HPDE6-E6E7 (cell line): ENCODE measurements around the gene NELL1.

Experiments
- DNase-seq: peaks from one replicate; pipeline ENCODE4 v3.0.0; 2011; ENCODE audit warnings: missing footprints; ENCODE audit errors: extremely low spot score

The NELL1 gene

DNA sequence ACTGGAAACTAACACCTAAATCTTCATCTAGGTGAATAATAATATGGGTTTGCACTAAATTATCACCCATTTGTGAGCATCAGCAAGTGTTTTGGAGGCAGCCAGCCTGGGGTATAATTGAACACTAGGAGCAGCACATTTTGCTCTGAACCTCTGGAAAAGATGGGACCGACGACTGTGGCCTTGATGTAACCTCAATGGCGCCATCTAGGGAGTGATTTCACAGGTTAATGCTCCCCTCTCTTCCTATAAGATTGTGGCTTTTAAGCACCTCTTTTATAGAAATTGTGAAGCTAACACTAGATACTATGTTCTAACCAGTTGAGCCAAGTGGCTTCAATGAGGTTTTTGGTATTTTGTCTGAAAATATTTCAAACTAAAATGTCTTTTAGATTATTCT lies 203.7 kb downstream of the NELL1 start:
- DNase-seq: no peak

DNA sequence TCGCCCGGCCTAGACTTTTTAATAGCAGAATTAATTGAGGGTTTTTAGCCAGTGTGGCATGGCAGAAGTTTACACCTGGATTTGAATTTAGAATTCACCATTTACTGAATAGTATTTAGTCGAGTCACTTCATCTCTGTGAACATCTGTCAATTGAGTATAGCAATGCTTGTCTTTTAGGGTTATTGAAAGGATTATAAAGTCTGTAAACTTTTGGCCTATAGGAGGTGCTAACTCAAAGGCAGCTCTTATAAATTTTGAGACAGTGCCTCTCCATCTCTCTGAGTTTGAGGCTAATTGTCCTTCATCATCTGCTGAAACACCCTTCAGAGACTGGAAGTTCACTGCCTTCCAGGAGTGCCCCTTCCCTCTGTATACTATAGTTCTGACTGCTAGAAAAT lies 205.0 kb downstream of the NELL1 start:
- no peak for DNase-seq

DNA sequence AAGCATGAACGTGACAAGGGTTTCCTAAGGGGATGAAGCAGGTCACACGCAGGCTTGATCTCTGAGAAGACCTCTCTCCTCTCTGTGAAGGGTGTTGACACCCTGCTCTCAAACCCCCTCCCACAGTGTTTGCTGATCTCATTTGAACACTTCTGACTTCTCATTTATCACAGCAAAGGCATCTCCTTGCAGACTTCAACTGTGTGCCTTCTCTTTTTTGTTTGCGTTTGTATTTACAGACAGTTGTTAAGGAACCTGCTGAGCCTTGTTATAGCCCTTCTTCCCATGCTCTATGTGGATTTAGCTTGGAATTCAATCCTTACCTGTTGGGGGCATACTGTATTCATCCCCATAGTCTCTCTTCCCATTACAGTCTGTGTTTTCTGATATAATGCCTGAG lies 206.5 kb downstream of the NELL1 start:
- no peak for DNase-seq

DNA sequence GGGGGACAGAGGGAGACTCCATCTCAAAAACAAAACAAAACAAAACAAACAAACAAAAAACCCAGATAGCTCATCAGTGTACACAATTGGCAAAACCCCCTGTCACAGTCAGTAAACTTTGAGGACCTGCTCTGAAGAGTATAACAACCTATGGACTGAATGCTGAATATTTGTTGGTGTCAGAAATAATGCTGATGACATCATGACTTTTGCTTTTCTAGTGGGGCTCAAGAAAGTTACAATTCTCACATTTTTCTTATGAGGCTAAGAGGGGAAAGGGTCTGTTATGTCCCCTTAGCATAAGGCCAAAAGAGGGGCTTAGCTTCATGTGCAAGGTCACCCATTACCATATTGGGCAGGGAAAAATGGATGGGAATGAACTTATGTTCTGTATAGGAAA lies 207.4 kb downstream of the NELL1 start:
- no peak for DNase-seq

DNA sequence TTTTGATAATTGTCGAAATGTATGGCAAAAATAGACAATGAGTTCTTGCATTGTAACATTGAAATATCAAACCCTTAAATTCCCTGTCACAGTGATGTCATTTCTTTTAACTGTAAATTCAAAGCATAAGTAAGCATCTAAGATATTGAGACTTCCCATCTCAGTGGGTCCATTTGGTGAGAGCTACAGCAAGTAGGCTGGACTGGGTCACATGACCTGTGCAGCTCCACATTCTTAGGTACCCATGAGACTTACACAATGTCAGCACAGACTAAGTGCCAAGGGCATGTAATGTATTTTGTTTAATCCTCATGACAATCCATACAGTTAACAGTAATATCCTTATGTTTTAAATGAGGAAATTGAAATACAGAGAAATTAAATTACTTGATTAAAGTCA lies 210.7 kb downstream of the NELL1 start:
- no peak for DNase-seq

DNA sequence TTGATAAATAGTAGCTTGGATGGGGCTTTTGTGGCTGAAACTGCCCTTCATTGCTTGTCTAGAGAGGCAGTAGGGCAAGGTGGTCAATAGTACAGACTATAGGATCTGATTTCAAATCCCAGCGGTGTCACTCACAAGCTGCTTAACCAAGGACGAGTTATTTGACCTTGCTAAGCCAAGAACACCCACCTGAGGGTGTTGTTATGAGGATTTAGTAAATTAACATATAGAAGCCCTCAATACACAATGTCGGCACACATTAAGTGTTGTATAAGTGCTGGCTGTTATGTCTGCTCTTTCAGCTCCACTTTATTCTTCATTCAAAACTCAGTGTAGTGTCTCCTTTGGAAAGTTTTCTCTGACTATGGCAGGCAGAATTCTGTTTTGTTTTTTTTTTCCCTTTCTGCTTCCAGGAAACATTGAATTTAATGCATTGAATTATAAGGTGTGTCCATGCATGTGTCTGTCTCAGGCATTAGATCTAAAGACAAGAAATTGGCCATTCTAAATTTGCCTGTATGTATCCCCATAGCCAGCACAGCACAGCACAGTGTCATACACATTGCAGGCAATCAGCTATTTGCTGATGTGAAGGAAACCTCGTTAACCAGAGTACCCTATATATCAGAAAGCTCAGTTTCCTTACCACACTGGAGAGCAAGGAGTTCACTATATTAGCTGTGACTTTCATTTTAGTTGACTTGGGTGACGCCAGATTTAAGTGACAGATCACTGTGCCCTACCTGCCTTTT lies 212.1 kb downstream of the NELL1 start:
- DNase-seq: no peak

DNA sequence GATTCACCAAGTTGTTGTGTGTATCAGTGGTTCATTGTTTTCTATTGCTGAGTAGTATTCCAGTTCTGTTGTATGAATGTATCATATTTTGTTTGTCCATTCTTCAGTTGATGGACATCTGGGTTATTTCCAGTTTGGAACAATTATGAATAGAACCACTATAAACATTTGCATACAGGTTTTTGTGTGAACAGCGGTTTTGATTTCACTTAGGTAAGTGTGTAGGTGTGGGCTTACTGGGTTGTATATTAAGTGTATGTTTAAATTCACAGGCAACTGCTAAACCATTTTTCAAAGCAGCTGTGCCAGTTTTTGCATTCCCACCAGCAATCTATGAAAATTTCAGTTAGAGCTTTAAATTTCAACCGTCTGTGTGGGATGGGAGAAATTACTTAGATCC lies 217.8 kb downstream of the NELL1 start:
- no peak for DNase-seq

DNA sequence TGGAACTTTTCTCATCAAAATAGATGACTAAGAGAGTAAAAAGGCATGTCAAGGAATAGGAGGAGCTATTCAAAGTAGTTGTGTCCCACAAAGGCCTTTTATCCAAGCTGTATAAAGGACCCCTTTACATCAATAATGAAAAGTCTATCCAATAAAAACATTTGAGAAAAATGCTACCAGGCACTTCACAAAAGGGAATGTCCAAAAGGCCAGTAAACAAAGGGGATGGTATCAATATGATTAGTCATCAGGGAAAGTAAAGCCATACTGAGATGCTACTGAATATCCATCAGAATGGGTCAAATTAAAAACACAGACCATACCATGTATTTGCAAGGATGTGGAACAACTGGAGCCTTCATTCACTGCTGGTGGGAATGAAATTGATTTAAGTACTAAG lies 224.9 kb downstream of the NELL1 start:
- no peak for DNase-seq

DNA sequence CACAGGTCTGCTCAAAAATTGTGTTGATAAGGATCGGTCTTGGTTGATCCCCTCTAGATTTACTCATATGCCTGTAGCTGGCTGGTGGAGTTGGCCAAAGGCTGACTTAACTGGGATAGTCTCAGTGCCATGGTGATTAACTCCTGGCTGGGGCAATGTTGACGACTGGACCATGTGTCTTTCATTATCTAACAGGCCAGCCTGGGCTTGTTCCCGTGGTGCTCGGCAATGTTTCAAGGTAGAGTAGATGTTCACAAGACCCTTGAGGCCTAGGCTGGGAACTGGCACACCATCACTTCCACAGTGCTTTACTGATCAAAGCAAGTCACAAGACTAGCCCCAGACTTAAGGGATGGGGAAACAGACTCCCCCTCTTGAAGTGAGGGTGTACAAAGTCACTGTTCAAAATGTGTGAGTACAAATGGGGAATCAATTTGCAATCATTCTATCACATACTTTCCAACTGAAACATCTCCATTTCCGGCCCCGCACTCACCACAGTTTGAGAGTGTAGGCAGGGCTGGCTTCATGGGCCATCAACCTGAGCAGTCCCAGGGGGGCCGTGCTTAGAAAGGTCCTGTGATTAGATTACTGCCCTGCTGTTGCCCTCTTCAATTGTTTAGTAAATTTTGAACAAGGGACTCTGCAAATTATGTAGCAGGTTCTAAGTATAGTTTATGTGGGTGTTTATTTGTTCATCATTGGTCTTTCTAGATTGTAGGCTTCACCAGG lies 240.8 kb downstream of the NELL1 start:
- DNase-seq: no peak

DNA sequence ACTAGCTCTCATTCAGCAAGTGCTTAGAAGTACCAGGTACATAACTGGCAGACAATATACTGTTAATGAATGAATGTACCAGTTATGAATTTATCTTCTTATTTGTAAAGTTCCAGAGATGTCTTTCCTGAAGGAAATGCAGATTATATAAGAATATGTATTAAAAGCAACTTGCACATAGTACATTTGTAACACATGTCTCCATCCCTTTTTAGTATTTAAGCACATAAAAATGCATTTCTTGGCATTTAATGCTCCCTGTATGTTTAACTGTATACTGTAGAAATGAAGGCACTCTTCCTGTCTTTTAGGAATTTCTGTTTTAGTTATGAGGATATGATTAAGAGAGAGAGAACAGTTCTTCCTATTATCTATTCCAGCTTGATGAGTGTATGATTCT lies 241.3 kb downstream of the NELL1 start:
- DNase-seq: no peak

DNA sequence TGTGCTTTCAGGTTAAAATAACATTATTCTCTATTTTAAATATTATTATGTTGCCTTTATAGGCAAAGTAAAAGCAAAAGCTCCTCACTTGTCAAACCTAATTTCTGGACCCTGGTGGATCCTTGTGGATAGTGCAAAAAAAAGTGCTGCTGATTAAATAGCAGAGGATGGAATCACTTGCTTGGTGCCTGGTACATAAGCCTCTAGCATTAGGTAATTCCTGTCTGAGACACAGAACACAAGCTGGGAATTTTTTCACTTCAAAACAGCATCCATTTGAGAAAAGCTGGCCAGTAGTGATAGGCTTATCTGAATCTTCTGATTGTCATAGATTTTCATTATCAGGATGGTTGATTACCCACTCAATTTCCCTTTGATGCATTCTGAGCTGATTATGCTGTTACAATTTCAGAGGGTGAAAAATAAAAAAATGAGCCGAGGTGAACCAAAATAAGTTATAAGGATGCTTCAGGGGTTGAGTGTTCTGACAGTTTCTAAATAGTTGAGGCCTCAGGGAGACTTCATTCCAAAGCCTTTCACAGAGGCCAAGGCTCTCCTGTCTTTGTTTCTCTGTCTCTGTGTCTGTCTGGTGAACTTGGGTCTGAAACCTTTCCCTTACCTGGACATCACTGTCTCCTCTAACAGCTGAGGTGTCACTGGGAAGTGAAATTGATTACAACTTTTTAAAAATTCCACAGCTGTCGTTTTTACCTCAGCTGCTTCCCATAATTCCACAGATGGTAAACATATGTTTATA lies 242.9 kb downstream of the NELL1 start:
- DNase-seq: no peak

DNA sequence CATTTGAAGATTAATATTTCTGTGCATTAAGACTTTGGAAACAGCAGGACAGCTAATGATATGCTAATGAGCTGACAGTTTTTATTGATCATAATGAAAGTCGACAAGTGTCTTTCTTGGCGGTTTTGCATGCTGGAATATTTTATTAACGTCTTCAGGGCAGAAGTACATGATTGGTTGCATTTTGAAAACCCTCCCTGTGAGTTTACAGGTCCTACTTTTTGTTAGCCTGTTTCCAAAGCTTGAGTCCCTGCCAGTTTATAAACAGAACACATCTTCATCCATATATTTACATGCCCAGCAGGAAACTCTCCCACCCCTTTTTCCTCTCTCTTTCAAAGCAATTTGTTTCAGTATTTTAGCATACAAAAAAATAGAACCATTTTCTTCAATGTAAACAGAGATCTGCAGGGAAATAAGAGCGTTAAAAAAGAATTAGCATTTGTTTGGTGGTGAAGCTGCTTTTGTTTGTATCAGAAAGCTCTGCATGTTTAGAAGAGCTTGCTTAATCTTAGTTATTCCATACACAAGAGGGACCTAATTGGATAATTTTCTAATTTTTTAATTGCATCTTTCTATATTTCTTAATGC lies 243.6 kb downstream of the NELL1 start:
- DNase-seq: no peak

DNA sequence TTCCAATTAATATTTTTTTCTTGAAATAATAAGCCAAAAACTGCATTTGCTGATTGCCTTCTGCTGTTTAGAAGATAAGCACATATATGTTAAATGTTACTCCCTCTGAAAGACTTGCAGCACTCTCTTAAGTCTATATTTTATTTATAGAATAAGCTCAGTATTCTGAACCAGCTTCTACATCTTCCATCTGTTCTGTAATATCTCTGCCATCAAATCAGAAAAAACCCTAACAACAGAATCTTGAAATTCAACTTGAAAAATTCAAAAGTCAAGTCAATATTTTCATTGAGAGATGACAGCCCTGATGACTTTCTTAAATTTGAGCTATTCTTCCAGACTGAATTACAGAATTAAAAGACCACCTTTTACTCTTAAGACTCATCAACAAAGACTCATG lies 247.9 kb downstream of the NELL1 start:
- DNase-seq: no peak

DNA sequence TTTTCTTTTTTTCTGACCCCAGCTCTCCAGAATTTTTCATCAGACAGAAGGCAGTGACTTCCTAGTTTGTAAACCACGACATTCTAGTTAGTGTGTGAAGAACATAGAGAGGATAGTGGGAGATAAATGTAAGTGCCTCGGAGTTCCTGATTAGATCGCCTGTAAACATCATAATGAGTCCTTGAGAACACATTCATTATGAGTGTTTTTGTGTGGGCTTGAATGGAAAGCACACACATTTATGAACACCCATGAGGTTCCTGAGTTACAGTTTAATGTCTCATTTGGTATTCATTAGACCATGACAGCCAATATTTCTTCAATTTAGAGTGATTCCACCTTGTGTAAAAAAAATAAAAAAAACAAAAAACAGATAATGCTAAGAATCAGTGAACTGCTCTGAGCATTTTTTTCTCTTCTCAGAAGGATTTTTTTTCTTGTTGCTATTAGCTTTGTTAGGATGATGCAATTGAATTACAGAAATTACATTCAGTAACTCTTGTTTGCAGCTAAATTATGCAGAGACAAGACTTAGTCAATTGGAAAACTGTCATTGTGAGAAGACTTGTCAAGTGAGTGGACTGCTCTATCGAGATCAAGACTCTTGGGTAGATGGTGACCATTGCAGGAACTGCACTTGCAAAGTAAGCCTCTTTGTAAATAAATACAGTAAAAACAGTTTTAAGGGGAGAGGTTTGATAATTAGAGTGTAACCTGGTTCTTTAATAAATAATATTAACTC lies 257.6 kb downstream of the NELL1 start:
- no peak for DNase-seq

DNA sequence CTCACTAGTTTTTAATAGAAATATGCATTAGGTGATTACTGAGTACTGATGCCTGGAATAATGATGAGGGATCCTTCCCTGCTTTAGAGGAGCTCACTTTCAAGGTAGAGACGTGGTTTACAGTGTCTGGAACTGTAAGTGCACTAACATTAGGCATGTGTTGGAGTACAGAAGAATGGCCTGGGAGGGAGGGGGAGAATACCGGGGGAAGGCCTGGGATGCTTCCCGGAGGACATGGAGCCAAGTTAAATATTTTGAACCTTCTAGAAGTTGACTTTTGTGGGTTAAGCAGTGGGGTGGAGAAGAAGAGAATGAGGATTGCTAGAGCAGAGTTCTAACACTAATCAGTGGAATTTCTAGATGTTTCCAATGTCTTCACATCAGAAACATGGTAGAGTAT lies 261.6 kb downstream of the NELL1 start:
- no peak for DNase-seq

DNA sequence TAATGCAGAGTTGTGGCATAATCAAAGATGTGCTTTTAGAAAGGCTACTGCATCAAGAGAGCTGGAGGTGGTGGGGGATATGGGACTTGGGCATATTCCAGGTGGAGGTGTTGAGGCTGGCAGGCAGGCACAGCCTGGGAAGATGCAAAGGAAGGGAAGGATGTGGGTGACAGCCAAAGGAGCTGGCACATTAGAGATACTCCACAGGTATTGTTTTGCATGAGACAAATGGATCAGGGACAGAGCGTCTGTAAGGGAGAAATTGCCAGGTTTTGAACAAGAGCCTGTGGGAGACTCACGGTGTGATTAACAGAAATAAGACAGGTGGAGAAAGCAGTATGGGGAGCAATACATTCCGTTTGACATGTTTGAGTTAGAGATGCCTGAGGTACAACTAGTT lies 263.7 kb downstream of the NELL1 start:
- no peak for DNase-seq

DNA sequence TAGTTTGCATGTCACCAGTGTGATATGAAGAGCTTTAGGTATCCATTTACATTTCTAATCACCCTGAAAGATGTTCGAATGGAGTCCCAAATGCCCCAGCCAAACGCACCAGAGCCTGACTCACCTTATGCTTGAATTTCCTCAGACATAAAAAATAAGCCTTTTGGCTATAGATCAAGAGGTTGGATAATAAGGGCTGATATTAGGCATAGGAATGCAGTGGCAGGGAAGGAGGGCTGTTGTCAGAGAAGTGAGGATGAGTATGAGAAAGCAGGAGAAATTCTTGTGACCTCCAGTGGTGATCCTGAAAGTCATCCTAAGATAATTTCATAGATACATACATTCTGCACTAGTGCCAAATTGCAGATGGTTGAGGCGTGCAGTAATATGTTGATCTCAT lies 264.6 kb downstream of the NELL1 start:
- no peak for DNase-seq

DNA sequence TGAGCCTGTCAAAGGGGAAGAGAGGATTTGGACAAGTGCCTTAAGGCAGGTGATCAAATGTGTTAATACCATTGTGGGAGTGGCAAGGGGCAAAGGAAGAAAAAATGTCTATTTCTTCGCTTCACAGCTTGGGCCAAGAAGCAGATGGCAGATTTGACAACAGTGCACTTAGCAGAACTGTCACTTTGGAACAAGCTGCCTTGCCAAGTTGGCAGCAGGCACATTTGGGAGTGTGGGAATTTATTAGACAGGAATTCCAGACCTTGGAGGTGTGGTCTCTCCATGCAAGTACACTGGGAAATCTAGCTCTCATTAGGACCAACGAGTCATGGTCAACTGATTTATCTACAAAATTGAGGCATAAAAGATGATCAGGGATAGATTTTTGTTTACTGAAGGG lies 265.1 kb downstream of the NELL1 start:
- no peak for DNase-seq

DNA sequence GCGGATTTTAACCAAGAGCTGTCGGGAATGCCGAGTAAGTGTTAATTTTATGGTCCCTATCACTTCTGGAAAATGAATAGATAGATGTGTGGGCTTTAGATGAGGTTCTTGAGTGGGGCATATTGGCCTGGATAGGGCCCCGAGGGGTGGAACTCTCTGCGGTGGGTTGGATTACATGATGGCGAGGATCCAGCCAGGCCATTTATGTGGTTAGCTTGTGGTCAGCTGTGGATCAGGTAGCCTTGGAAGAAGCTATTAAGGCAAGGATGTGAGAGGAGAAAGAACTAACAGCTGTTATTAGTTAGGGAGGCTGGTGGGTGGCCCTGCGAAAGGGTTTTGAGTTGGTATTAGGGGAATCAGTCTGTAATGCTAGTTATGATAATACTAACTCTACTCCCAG lies 268.4 kb downstream of the NELL1 start:
- DNase-seq: no peak

DNA sequence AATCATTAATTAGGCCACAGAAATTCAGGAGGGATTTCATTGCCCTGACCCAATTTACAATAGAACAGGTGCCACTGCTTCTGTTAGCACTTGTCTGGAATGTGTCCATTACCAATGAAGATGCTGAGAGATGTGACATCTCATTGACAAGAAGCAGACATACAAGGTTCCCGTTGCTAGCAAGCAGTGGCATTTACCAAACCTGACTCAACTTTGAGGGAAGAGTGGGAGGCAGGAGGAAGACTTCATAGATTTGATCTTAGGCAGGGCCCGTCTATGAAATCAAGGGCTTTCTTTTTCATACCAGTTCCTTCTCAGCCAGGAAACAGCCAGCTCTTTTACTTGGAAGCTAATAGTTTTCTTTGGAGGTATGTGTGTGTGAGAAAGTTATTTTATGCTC lies 280.2 kb downstream of the NELL1 start:
- DNase-seq: no peak

DNA sequence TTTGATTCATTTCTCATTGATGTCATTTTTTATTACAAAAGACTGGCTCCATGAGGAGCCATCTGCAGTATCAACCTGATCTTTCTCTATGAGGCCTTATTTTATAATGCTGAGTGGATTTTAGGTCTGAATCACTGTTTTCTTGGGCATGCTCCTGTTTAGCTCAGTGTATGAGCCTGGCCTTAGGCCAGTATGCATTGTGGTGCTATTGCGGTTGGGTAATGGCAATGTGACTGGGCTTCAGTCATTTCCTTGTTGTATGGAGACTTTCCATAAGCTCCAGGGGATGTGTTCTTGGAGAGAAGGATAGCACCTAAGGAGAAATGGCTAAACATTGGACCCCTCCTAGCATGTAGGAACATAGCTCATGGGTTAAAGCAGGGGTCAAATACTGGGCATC lies 293.2 kb downstream of the NELL1 start:
- no peak for DNase-seq

DNA sequence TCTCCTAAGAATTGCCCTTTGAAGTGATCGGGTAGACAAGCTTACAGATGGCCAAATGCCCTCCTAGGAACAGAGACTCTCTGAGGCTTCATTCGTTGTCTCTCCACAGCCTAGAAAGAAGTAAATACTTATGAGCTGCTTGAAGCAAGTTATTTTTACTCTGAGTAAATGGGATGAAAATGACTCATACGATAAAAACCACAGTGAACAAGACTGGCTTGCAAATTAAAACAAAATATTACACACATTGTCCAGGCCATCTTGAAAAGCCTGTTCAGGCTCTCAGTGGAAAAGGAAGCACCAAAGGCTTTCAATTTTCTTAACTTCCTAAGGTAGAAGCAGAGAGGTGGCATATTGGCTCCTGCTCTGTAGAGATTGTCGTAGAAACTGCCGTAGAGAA lies 294.2 kb downstream of the NELL1 start:
- DNase-seq: no peak
